BJ (cell line): ENCODE results near the gene STK17A. TPM values are rescaled to one million over a fixed set of nuclear protein-coding genes. Genes with fewer than 3 reads are reported as not detected.
A peak's percentile ranks its signal among the peaks of the same experiment; 100 is the strongest.
"Not testable (repeated sequence)": the region's sequence is repeated elsewhere in the genome, so short reads cannot be mapped to it uniquely, and the experiment has no call there.

Experiments
- CTCF ChIA-PET: fragments of 350-600 bp; formaldehyde crosslinking; extraction: SDS; loops from one replicate; lab custom pipeline; 2021; ENCODE audit warnings: antibody characterized with exemption, inconsistent platforms; lab: Yijun Ruan, JAX
- POLR2A ChIA-PET: fragments of 300-600 bp; sonication (Branson Sonifier 250); formaldehyde crosslinking; extraction: SDS; loops from one replicate; lab custom pipeline; 2021; ENCODE audit warnings: antibody characterized with exemption; lab: Charles Lee
- DNase-seq: peaks from one replicate; pipeline ENCODE4 v3.0.0-alpha.2; 2011; ENCODE audit warnings: low read depth
- H3K27me3 ChIP-seq: 2 replicates; pipeline ENCODE4 v1.6.0; 2011; ENCODE audit warnings: low read length; ENCODE audit not compliant: control insufficient read depth, insufficient read depth
- H3K36me3 ChIP-seq: 2 replicates; pipeline ENCODE4 v1.5.1; 2011; ENCODE audit warnings: low read length; ENCODE audit not compliant: control insufficient read depth, insufficient read depth
- H3K4me3 ChIP-seq: 2 replicates; pipeline ENCODE4 v1.5.1; 2011; ENCODE audit warnings: low read depth, mild to moderate bottlenecking, control low read depth, low read length
- polyA plus RNA-seq: library from polyadenylated mRNA; depleted of rRNA; stranded (reverse); fragments of >200 nt; gene quantifications from 2 replicates; pipeline ENCODE4 v1.2.3, GENCODE V29; 2011
- TF ChIP-seq, protein P1 (sequence below): IDR thresholded peaks from 2 replicates; pipeline ENCODE4 v1.5.1; 2011; ENCODE audit warnings: low read depth, mild to moderate bottlenecking, control low read depth, inconsistent platforms, low read length, moderate library complexity; ENCODE audit not compliant: insufficient read depth

STK17A gene
- polyA plus RNA-seq, 1 experiment: 12.3 TPM

DNA sequence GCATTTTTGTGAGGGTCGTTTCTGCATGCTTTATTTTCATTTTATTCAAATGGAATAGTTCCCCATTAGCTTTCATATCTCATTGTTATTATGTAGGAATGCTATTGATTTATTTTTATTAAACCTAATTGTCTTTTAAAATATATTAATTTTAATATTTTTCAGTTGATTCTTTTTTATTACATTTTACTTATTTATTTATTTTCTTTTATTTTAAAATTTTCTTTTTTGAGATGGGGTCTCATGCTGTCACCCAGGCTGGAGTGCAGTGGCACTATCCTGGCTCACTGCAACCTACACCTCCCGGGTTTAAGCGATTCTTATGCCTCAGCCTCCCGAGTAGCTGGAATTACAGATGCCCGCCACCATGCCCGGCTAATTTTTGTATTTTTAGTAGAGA lies 7.4 kb upstream of the STK17A start:
- DNase-seq: no peak
- TF ChIP-seq, protein P1, sequence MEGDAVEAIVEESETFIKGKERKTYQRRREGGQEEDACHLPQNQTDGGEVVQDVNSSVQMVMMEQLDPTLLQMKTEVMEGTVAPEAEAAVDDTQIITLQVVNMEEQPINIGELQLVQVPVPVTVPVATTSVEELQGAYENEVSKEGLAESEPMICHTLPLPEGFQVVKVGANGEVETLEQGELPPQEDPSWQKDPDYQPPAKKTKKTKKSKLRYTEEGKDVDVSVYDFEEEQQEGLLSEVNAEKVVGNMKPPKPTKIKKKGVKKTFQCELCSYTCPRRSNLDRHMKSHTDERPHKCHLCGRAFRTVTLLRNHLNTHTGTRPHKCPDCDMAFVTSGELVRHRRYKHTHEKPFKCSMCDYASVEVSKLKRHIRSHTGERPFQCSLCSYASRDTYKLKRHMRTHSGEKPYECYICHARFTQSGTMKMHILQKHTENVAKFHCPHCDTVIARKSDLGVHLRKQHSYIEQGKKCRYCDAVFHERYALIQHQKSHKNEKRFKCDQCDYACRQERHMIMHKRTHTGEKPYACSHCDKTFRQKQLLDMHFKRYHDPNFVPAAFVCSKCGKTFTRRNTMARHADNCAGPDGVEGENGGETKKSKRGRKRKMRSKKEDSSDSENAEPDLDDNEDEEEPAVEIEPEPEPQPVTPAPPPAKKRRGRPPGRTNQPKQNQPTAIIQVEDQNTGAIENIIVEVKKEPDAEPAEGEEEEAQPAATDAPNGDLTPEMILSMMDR: no peak
- Histone ChIP-seq H3K27me3 (no peaks in the 10 kb centered on the region), H3K36me3 (no peaks in the 10 kb centered on the region), H3K4me3 (no peak overlapping the region)
- POLR2A ChIA-PET: no interaction called here
- CTCF ChIA-PET: interaction anchor here (0.7 to 1.4 kb wide), 5 partner anchors 10 to 264 kb away, joined by 3 to 4 read pairs (median 3); no protein-coding TSS in a partner anchor

- CTCF ChIA-PET: interaction anchor here (0.7 to 1.3 kb wide), 2 partner anchors 90 to 124 kb away, joined by 3 read pairs; no protein-coding TSS in a partner anchor
- Histone ChIP-seq H3K4me3 (no peak overlapping the region), H3K36me3 (no peaks in the 10 kb centered on the region), H3K27me3 (no peaks in the 10 kb centered on the region)
- POLR2A ChIA-PET: no interaction called here
- DNase-seq: no peak
- TF ChIP-seq, protein P1: no peak
Measured at GRCh38 chr7:43576241-43576640, 6.7 kb upstream of the STK17A start.

GRCh38 chr7:43577485-43577951 lies 5.4 kb upstream of the STK17A start:
- ChIA-PET POLR2A (no interaction called here), CTCF (interaction anchor here (1.3 to 2.0 kb wide), 2 partner anchors 123 to 129 kb away, joined by 3 to 8 read pairs; no protein-coding TSS in a partner anchor)
- Histone ChIP-seq H3K4me3 (no peak overlapping the region), H3K27me3 (0 out of 2 replicates have a peak, but pooled peaks cover 2% of the 10 kb centered on the region), H3K36me3 (no peaks in the 10 kb centered on the region)
- TF ChIP-seq, protein P1: no peak
- no peak for DNase-seq

GRCh38 chr7:43583424-43584194 lies 701 bp downstream of the STK17A start:
- H3K36me3 ChIP-seq: no peaks in the 10 kb centered on the region
- H3K27me3 ChIP-seq: 0 out of 2 replicates have a peak, but pooled peaks cover 2% of the 10 kb centered on the region
- DNase-seq: no peak
- peak overlapping the region; percentile 77 for H3K4me3 ChIP-seq
- TF ChIP-seq, protein P1: peak; percentile 20; the same call in 1 of the 2 replicates
- CTCF ChIA-PET: interaction anchor here (0.6 to 10.0 kb wide), 65 partner anchors 8 to 372 kb away, joined by 3 to 346 read pairs (median 5); partner anchors contain the start of gene COA1
- POLR2A ChIA-PET: interaction anchor here (1.0 to 1.2 kb wide), 2 partner anchors 64 to 116 kb away, joined by 9 to 13 read pairs; no protein-coding TSS in a partner anchor

- Histone ChIP-seq H3K27me3 (0 out of 2 replicates have a peak, but pooled peaks cover 2% of the 10 kb centered on the region), H3K4me3 (peak overlapping the region; percentile 77), H3K36me3 (no peaks in the 10 kb centered on the region)
- peak; percentile 35 for DNase-seq
- TF ChIP-seq, protein P1: no peak
- CTCF ChIA-PET: interaction anchor here (0.7 to 10.0 kb wide), 10 partner anchors 7 to 254 kb away, joined by 3 to 346 read pairs (median 4); no protein-coding TSS in a partner anchor
- POLR2A ChIA-PET: interaction anchor here (1.0 kb wide), 1 partner anchor 114 kb away, joined by 6 read pairs; no protein-coding TSS in a partner anchor
Measured at GRCh38 chr7:43584195-43584586, 1.3 kb downstream of the STK17A start.

DNA sequence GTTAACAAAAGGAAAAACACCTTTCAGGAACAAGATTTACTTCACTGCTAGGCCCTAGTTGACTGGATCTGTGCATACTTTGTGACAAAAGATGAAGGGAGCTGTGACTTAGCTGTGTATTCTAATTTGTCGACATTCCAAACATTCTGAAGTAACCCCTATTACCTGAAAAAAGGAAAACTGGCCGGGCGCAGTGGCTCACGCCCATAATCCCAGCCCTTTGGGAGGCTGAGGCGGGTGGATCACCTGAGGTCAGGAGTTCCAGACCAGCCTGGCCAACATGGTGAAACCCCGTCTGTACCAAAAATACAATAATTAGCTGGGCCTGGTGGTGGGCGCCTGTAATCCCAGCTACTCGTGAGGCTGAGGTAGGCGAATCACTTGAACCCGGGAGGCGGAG lies 1.8 kb downstream of the STK17A start:
- CTCF ChIA-PET: interaction anchor here (0.7 to 10.0 kb wide), 9 partner anchors 10 to 255 kb away, joined by 3 to 346 read pairs (median 4); no protein-coding TSS in a partner anchor
- H3K36me3 ChIP-seq, H3K27me3 ChIP-seq, DNase-seq: not testable (repeated sequence)
- peak overlapping the region; percentile 77 for H3K4me3 ChIP-seq
- POLR2A ChIA-PET: interaction anchor here (0.5 to 1.0 kb wide), 2 partner anchors 12 to 113 kb away, joined by 6 to 8 read pairs; no protein-coding TSS in a partner anchor
